ENCODE measurements around the gene CENPN. TPM values are rescaled to one million over a fixed set of nuclear protein-coding genes. Genes with fewer than 3 reads are reported as not detected.

The CENPN gene
- total RNA-seq, 2 experiments from 2014 or later: 51.7 to 54.8 TPM

DNA sequence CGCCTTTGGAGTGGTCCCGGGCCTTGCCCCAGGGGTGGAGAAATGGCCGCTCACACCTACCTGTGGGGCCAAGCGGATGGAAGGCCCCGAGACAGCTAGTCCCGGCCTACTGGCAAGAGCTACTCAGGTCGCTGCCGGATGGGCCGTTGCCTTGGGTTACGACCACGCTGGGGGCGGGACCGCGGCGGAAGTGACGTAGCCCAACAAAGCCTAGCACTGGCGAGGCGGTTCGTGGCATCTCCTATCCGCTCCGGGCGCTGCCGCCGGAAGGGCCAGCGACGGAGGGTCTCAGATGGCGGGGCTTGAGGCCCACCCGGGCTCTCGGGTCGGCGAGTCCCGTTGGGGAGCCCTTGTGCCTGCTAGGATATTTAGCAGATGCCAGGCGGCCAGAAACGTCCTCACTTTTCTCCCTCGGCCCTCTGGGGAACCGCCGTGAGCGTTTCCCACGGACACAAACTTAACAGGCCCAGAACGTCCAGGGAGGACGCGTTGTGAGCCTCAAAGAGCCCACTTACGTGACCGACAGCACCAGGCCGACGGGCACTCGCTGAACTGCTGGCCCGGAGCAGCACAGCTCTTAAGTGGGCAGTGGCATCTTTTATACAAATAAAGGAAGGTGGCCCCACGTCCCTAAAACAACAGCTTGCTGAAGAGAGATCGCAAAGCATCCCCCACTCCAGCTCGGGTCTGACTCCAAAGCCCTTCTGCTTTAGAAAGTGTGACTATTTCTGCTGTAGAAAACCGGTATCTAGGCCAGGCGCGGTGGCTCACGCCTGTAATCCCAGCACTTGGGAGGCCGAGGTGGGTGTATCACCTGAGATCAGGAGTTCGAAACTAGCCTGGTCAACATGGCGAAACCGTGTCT, 70.3 kb downstream of the CENPN start, which contains the start of gene C16orf46:
Gene C16orf46, minus strand, starts transcription at position 163 of the 865 bp plus-strand sequence. CDS start 13,283 bp downstream, outside the sequence.
- intact Hi-C loops (cut with micrococcal nuclease): loop anchor here (5.0 kb wide), 1 partner anchor 70 kb away; the partner anchor contains the start of genes CENPN and CMC2
- TF ChIP-seq, protein P1, sequence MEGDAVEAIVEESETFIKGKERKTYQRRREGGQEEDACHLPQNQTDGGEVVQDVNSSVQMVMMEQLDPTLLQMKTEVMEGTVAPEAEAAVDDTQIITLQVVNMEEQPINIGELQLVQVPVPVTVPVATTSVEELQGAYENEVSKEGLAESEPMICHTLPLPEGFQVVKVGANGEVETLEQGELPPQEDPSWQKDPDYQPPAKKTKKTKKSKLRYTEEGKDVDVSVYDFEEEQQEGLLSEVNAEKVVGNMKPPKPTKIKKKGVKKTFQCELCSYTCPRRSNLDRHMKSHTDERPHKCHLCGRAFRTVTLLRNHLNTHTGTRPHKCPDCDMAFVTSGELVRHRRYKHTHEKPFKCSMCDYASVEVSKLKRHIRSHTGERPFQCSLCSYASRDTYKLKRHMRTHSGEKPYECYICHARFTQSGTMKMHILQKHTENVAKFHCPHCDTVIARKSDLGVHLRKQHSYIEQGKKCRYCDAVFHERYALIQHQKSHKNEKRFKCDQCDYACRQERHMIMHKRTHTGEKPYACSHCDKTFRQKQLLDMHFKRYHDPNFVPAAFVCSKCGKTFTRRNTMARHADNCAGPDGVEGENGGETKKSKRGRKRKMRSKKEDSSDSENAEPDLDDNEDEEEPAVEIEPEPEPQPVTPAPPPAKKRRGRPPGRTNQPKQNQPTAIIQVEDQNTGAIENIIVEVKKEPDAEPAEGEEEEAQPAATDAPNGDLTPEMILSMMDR (IDR thresholded peaks at IDR 0.05): no peak
- peaks cover 2% of the 10 kb centered on the region for H3K27me3 Mint-ChIP-seq
- ATAC-seq: peak; percentile 85
- H3K9me3 Mint-ChIP-seq: no peaks in the 10 kb centered on the region
- no peak within 1 kb of the TSS for H3K4me3 Mint-ChIP-seq
- H3K4me1 Mint-ChIP-seq (ENCODE audit: low read depth): peaks cover 3% of the 10 kb centered on the region
- POLR2A ChIA-PET: interaction anchor here (0.7 to 2.6 kb wide), 7 partner anchors 11 to 237 kb away, joined by 3 to 10 read pairs (median 4); partner anchors contain the start of genes CENPN, CMC2 and GAN
- no peaks in the 10 kb centered on the region for H3K36me3 Mint-ChIP-seq (ENCODE audit: low read depth)
- CTCF ChIA-PET: interaction anchor here (1.2 to 4.3 kb wide), 6 partner anchors 17 to 73 kb away, joined by 4 to 30 read pairs (median 6); partner anchors contain the start of genes ATMIN and CENPN
- no peak within 1 kb of the TSS for H3K27ac Mint-ChIP-seq
- DNase-seq: peak; percentile 99

DNA sequence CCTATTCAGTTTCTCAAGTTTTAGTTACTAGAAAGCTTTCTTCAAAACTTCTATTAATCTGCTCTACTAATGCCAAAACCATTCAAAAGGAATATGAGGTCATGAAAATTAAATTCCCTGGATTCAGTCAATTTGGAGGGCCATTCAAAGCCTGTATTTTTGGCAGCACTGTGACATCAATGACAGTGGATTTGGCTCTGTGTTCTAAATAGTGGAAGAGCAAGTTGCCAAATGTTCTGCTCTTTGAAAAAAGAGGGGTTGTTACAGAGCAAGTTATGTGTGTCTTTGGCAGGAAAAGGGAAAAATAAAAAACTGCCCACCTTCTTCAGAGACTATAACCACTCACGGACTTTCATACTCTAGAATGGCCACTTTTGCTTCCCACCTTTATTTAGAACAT, 73.2 kb downstream of the CENPN start:
- no peaks in the 10 kb centered on the region for H3K36me3 Mint-ChIP-seq (ENCODE audit: low read depth)
- no peak for ATAC-seq
- TF ChIP-seq, protein P1 (IDR thresholded peaks at IDR 0.05): no peak
- CTCF ChIA-PET: interaction anchor here (1.6 kb wide), 1 partner anchor 43 kb away, joined by 3 read pairs; no protein-coding TSS in a partner anchor
- peaks cover 3% of the 10 kb centered on the region for H3K4me1 Mint-ChIP-seq (ENCODE audit: low read depth)
- no peaks in the 10 kb centered on the region for H3K27me3 Mint-ChIP-seq
- DNase-seq: no peak
- H3K9me3 Mint-ChIP-seq: no peaks in the 10 kb centered on the region
- no peak overlapping the region for H3K27ac Mint-ChIP-seq
- intact Hi-C loops (cut with micrococcal nuclease): no loop called here
- H3K4me3 Mint-ChIP-seq: no peak overlapping the region
- POLR2A ChIA-PET: no interaction called here

DNA sequence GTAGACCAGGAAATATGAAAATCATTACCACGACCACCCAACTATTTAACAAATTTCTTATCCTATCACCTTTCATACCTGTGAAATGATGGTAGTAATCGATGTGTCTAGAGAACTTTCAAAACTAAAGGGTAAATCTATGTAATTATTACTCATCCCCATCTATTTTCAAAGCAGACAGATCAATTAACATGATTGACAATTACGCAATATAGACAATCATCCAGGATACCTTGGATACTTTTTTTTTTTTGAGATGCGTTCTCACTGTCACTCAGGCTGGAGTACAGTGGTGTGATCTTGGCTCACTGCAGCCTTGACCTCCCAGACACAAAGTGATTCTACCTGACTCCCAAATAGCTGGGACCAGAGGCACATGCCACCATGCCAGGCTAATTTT, 74.0 kb downstream of the CENPN start:
- ATAC-seq (no peak), DNase-seq (no peak)
- Mint-ChIP-seq H3K27me3 (no peaks in the 10 kb centered on the region), H3K27ac (no peak overlapping the region), H3K4me1 (ENCODE audit: low read depth) (peaks cover 3% of the 10 kb centered on the region), H3K4me3 (no peak overlapping the region), H3K9me3 (no peaks in the 10 kb centered on the region), H3K36me3 (ENCODE audit: low read depth) (peaks cover 1% of the 10 kb centered on the region)
- POLR2A ChIA-PET: interaction anchor here (0.6 kb wide), 1 partner anchor 578 kb away, joined by 3 read pairs; no protein-coding TSS in a partner anchor
- CTCF ChIA-PET: no interaction called here
- TF ChIP-seq, protein P1 (IDR thresholded peaks at IDR 0.05): no peak
- intact Hi-C loops (cut with micrococcal nuclease): no loop called here

Other genes with a start within 250 kb of the CENPN start
- 10 to 100 TPM; 10.4 to 11.4 TPM for gene CDYL2, start 202.6 kb upstream of the CENPN start, total RNA-seq
- 100 to 1,000 TPM; 105 to 106 TPM for gene CMC2, start 329 bp upstream of the CENPN start, total RNA-seq
- 10 to 100 TPM; 17.9 to 19.7 TPM for gene ATMIN, start 28.6 kb downstream of the CENPN start, total RNA-seq
- under 1 TPM; 0.59 to 0.60 TPM for gene C16orf46, start 70.0 kb downstream of the CENPN start, total RNA-seq
- gene GCSH, start 89.2 kb downstream of the CENPN start, total RNA-seq: 10 to 100 TPM; 21.0 to 25.3 TPM
- gene BCO1, start 231.5 kb downstream of the CENPN start, total RNA-seq: not detected

Data from activated CD8-positive, alpha-beta T cell treated with anti-CD3 and anti-CD28 coated beads for 36 hours (primary cell).